ENCODE measurements around the gene VEGFB. TPM values are rescaled to one million over a fixed set of nuclear protein-coding genes. Genes with fewer than 3 reads are reported as not detected.

Gene VEGFB
- polyA plus RNA-seq, 10 donors = 90.4 to 116 (median 97.3) TPM

DNA sequence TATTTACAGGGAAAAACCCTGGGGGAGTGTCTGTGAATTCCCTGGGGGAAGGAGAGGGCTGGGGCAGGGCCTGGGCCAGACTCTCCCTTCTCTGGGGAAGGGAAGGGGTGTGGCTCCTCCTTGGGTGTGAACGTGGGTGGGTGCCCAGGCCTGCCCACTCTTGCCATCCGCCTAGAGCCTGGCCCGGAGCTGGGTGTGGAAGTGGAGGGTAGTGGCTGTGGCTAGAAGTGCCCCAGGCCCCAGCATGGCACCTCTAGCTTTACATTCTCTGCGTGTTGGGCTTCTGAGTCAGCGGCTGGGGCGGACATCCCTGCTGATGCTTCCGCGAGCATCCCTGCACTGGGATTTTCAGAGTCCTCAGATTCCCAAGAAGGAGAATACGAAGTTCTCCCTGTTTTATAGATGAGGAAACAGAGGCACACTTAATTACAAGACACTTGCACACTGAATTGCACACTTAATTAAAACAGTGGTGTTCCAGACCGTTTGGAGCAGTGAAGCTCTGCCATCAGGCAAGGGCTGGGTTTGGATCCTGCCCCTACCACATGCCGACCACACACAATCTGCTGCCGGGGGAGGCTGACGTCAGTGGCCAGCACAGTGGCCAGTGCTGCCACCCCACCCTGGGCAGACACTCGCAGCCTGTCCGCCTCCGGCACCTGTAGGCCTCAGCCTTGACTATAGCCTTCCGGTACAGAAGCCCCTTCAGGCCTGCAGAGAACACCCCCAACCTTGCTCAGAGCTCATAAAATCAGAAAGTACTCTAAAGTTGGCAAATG, 42.5 kb downstream of the VEGFB start:
- no peak for DNase-seq

DNA sequence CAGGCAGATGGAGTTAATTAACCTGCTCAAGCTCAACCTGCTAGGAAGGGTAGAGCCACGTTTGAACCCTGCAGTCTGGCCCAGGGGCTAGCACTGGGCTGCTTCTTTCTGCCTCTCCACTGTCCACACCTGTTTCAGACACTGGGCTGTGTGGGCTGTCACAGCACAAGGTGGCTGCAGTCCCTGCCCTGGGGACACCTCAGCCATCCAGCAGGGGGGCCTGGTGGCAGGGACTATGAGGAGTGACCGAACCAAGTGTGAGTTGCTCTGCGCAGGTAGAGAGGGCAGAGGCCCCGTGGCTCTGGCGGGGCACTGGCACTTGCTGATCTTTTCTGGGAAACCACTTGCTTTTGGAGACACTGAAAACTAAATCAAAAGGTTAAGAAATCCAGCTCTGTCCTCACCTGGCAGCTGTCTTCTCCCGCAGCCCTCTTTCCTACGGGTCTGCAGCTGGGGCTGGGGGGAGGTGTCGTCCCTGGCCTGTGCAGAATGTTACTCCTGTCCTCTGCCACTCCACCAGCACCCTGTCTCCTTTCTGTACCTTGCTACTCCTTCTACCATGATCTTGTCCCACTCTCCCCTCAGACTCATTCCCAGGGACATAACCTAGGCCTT, 44.3 kb downstream of the VEGFB start:
- no peak for DNase-seq

- DNase-seq = no peak
Measured at GRCh38 chr11:64281957-64282770, 47.8 kb downstream of the VEGFB start.

DNA sequence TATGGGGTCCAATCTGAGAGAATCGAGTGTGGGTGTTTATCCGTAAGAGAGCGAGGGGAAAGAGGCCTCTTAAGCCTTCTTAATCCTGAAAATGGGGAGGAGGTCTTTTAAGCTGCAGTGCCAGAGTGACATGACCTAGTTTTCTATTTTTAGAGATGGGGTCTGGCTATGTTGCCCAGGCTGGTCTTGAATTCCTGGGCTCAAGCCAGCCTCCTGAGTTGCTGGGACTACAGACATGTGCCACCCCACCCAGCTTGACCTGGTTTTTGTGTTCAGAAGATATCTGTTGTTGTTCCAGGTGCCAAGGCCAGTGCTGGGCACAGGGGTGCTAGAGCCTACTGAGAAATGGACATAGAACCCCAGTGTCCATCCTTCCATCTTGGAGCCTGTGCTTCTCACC, 48.7 kb downstream of the VEGFB start:
- no peak for DNase-seq

GRCh38 chr11:64284048-64284961, 49.9 kb downstream of the VEGFB start, which contains the start of gene BAD:
Gene BAD (minus strand): TSS chr11:64284665. CDS start chr11:64284368, 297 bp downstream.
- DNase-seq = peak; percentile 94 to 97 (median 94)

DNA sequence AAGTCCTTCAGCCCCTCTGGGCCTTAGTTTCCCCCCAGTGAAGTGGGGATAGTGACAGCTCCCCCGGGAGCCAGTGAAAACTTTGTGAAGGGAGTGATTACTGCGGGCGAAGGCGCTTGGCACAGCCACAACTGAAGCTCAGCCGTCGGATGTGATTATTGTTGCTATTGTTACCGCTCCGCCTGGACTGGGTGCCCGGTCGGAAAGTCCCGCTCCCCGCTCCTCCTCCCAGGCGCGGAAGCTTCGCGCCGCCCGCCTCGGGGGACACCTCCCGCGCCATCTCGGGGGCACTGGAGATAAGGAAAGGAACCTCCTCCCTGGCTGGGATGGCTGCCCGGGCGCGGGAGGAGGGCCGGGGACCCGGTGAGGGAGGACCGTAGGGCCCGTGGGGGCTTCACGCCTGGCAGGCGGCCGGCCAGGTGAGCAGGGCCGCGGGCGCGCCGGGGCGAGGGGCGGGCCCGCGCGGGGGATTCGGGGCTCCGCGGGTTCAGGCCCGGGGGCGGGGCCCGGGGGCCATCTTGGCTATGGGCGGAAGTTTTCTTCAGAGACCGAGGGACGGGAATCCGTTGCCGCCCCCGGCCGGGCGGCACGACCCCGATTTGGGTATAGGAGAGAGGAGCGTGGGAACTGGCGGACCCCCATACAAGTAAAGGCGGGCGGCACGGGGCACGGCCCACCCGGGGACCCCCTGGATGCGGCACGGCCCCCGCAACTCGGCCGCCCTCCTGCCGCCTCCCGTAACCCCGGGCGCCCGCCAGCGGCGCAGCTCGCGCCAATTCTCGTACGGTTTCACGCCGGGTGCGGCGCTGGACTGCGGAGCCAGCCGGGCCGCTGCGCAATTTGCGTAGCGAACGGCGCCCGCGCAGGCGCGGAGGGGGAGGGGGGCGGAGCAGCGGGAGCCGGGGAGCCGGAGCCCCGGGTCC, 50.8 kb downstream of the VEGFB start, which contains the start of gene GPR137:
Gene GPR137, plus strand, starts transcription at position 887 of the 923 bp plus-strand sequence. CDS start 677 bp downstream, outside the sequence.
- peak; percentile 85 to 98 (median 94) for DNase-seq

- DNase-seq = no peak
Measured at GRCh38 chr11:64285885-64286800, 51.8 kb downstream of the VEGFB start.

GRCh38 chr11:64286801-64287159, 52.4 kb downstream of the VEGFB start:
- no peak for DNase-seq

- no peak for DNase-seq
Measured at GRCh38 chr11:64287676-64288352, 53.4 kb downstream of the VEGFB start.

- DNase-seq = no peak
Measured at GRCh38 chr11:64288353-64288750, 54.0 kb downstream of the VEGFB start.

Other genes with a start within 250 kb of the VEGFB start
- gene OTUB1, start 248.1 kb upstream of the VEGFB start, polyA plus RNA-seq (ENCODE audit: insufficient read length in 10 of 10) = 10 to 100 TPM; 44.0 to 60.0 (median 50.3) TPM
- 1 to 10 TPM; 1.7 to 6.9 (median 2.3) TPM for gene FLRT1, start 198.7 kb upstream of the VEGFB start, polyA plus RNA-seq (ENCODE audit: insufficient read length in 10 of 10)
- 10 to 100 TPM; 47.7 to 71.6 (median 53.2) TPM for gene MACROD1, start 68.5 kb upstream of the VEGFB start, polyA plus RNA-seq (ENCODE audit: insufficient read length in 10 of 10)
- 100 to 1,000 TPM; 109 to 167 (median 134) TPM for gene STIP1, start 48.4 kb upstream of the VEGFB start, polyA plus RNA-seq (ENCODE audit: insufficient read length in 10 of 10)
- 10 to 100 TPM in 3 of 10 donors, 1 to 10 TPM in 7; 5.7 to 15.0 (median 8.2) TPM for gene FERMT3, start 27.9 kb upstream of the VEGFB start, polyA plus RNA-seq (ENCODE audit: insufficient read length in 10 of 10)
- gene TRPT1, start 8.4 kb upstream of the VEGFB start, polyA plus RNA-seq (ENCODE audit: insufficient read length in 10 of 10) = 10 to 100 TPM; 34.5 to 80.5 (median 64.2) TPM
- gene NUDT22, start 8.3 kb upstream of the VEGFB start, polyA plus RNA-seq (ENCODE audit: insufficient read length in 10 of 10) = 10 to 100 TPM; 12.0 to 21.5 (median 17.7) TPM
- 10 to 100 TPM; 46.2 to 64.2 (median 52.8) TPM for gene DNAJC4, start 4.0 kb upstream of the VEGFB start, polyA plus RNA-seq (ENCODE audit: insufficient read length in 10 of 10)
- gene FKBP2, start 6.5 kb downstream of the VEGFB start, polyA plus RNA-seq (ENCODE audit: insufficient read length in 10 of 10) = 10 to 100 TPM; 35.2 to 56.4 (median 43.5) TPM
- 100 to 1,000 TPM; 130 to 192 (median 172) TPM for gene PPP1R14B, start 12.4 kb downstream of the VEGFB start, polyA plus RNA-seq (ENCODE audit: insufficient read length in 10 of 10)
- gene PLCB3, start 16.9 kb downstream of the VEGFB start, polyA plus RNA-seq (ENCODE audit: insufficient read length in 10 of 10) = 10 to 100 TPM in 6 of 10 donors, 1 to 10 TPM in 4; 9.4 to 16.1 (median 11.0) TPM
- 10 to 100 TPM; 18.3 to 40.5 (median 27.2) TPM for gene BAD, start 50.1 kb downstream of the VEGFB start, polyA plus RNA-seq (ENCODE audit: insufficient read length in 10 of 10)
- 10 to 100 TPM; 14.3 to 23.3 (median 18.2) TPM for gene GPR137, start 51.3 kb downstream of the VEGFB start, polyA plus RNA-seq (ENCODE audit: insufficient read length in 10 of 10)
- gene KCNK4, start 56.7 kb downstream of the VEGFB start, polyA plus RNA-seq (ENCODE audit: insufficient read length in 10 of 10) = not detected
- gene CATSPERZ, start 65.8 kb downstream of the VEGFB start, polyA plus RNA-seq (ENCODE audit: insufficient read length in 10 of 10) = under 1 TPM in 3 of 10 donors, not detected in 7; 0.23 to 0.54 (median 0.34) TPM
- 10 to 100 TPM; 20.4 to 31.5 (median 24.5) TPM for gene ESRRA, start 70.9 kb downstream of the VEGFB start, polyA plus RNA-seq (ENCODE audit: insufficient read length in 10 of 10)
- gene TRMT112, start 83.0 kb downstream of the VEGFB start, polyA plus RNA-seq (ENCODE audit: insufficient read length in 10 of 10) = 100 to 1,000 TPM; 139 to 214 (median 173) TPM
- 100 to 1,000 TPM; 109 to 184 (median 124) TPM for gene PRDX5, start 83.5 kb downstream of the VEGFB start, polyA plus RNA-seq (ENCODE audit: insufficient read length in 10 of 10)
- gene CCDC88B, start 105.6 kb downstream of the VEGFB start, polyA plus RNA-seq (ENCODE audit: insufficient read length in 10 of 10) = 1 to 10 TPM; 2.2 to 7.6 (median 3.5) TPM
- gene RPS6KA4, start 124.6 kb downstream of the VEGFB start, polyA plus RNA-seq (ENCODE audit: insufficient read length in 10 of 10) = 10 to 100 TPM in 9 of 10 donors, 1 to 10 TPM in 1; 9.7 to 15.8 (median 12.3) TPM

Data from muscle of back (tissue), 11 donors.